Activated naive CD8-positive, alpha-beta T cell treated with anti-CD3 and anti-CD28 coated beads for 36 hours (primary cell): ENCODE data around the gene TUG1. TPM values are rescaled to one million over a fixed set of nuclear protein-coding genes. Genes with fewer than 3 reads are reported as not detected.
A peak's percentile ranks its signal among the peaks of the same experiment; 100 is the strongest.

ENCODE experiments used
- DNase-seq: peaks from one replicate; pipeline ENCODE4 v3.0.0; 2021
- H3K27ac Mint-ChIP-seq: one replicate; pipeline ENCODE4 v1.8.0; 2022; ENCODE audit warnings: mild to moderate bottlenecking, moderate library complexity, mixed read lengths
- H3K27me3 Mint-ChIP-seq: one replicate; pipeline ENCODE4 v1.8.0; 2022; ENCODE audit warnings: mild to moderate bottlenecking, mixed read lengths
- H3K36me3 Mint-ChIP-seq: one replicate; pipeline ENCODE4 v1.8.0; 2021; ENCODE audit warnings: mild to moderate bottlenecking, mixed read lengths
- H3K4me1 Mint-ChIP-seq: one replicate; pipeline ENCODE4 v1.8.0; 2021; ENCODE audit warnings: mixed read lengths
- H3K4me3 Mint-ChIP-seq: one replicate; pipeline ENCODE4 v1.8.0; 2022; ENCODE audit warnings: mild to moderate bottlenecking, moderate library complexity, mixed read lengths
- H3K9me3 Mint-ChIP-seq: one replicate; pipeline ENCODE4 v1.8.0; 2022; ENCODE audit warnings: mixed read lengths
- total RNA-seq, 2 experiments: library from RNA; stranded (reverse); gene quantifications; one replicate each; pipeline ENCODE4 v1.2.3, GENCODE V29; 2021

Gene TUG1
- total RNA-seq, 2 experiments from 2014 or later: 45.6 to 47.4 TPM

DNA sequence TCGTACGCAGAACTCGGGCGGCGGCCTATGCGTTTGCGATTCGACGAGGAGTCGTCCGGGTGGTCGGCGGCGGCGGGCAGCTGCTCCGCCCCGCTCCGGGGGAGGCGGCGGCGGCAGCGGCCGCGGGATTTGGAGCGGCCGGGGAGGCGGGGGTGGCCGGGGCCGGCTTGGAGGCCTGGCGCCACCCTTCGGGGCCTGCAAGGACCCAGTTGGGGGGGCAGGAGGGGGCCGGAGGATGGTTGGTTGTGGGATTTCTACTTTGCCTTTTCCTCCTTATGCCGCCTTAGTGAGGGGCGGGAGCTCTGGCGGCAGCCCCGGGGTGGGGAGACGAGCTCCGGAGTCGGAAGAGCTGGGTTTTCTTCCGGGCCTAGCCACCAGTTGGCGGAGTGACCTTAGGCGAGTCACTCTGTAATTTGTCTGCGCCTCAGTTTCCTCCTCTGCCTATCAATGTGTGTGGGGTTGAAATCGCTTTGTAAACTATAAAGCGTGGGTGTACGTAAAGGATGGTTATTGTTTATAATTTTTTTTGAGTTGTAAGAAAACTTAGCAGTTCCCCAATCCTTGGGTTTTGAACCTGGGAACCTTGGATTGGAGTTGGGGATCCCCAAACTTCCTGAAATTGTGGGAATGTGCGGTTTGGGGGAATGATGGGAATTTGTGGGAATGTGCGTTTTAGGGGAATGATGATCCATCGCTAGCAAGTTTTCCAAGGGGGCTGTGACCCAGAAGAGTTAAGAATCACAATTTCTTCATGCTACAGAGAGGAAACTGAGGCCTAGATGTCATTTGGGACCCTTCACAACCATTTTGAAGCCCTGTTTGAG is 679 bp downstream of the TUG1 start:
- Mint-ChIP-seq H3K4me1 (peaks cover 33% of the 10 kb centered on the region), H3K9me3 (peaks cover 55% of the 10 kb centered on the region), H3K4me3 (peak overlapping the region; percentile 85), H3K36me3 (peaks cover 91% of the 10 kb centered on the region), H3K27me3 (no peaks in the 10 kb centered on the region), H3K27ac (peak overlapping the region; percentile 97)
- DNase-seq: no peak

DNA sequence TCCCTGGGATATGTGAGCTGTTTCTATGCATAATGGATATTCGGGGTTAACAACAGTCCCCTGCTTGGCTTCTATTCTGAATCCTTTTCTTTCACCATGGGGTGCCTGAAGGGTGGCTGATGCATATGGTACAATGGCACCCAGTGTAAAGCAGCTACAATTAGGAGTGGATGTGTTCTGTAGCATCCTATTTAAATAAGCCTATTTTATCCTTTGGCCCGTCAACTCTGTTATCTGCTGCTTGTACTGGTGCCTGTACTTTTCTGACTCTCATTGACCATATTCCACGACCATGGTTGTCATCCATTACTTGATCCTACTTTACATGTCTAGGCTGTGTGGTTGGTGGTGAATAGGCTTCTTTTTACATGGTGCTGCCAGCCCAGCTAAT is 1.3 kb downstream of the TUG1 start:
- peak overlapping the region; percentile 85 for H3K4me3 Mint-ChIP-seq
- H3K4me1 Mint-ChIP-seq: peaks cover 33% of the 10 kb centered on the region
- DNase-seq: no peak
- peak overlapping the region; percentile 97 for H3K27ac Mint-ChIP-seq
- H3K27me3 Mint-ChIP-seq: no peaks in the 10 kb centered on the region
- peaks cover 91% of the 10 kb centered on the region for H3K36me3 Mint-ChIP-seq
- H3K9me3 Mint-ChIP-seq: peaks cover 58% of the 10 kb centered on the region

DNA sequence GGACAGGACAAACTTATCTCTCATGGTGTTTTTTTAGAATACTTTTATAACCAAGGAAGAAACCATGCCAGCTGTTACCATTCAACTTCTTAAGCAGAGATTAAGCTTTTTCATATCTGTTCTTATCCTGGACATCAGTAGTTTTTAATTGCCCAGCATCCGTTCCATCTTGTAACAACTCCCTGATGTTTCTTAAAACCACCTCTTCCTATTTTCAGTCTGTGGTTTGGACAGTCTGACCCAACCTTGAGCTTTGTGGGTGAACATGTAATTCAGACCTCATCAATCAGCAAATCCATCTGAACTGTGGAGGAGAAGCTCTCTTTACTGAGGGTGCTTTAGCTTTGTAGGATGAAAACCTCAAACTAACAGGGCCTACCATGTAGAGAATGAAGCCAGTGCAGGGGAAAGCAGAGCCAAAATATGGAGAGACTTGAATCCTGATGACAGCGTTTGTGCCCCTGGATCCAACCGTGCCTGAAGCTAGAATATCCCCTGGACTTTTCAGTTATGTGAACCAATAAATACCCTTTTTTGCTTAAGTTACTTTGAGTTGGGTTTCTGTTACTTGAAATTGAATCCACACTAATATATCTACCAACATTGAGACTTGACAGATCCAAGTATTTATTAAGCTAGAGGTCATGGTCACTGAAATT is 9.4 kb downstream of the TUG1 start:
- H3K27ac Mint-ChIP-seq: no peak overlapping the region
- H3K9me3 Mint-ChIP-seq: peaks cover 66% of the 10 kb centered on the region
- H3K4me3 Mint-ChIP-seq: no peak overlapping the region
- peaks cover 53% of the 10 kb centered on the region for H3K36me3 Mint-ChIP-seq
- DNase-seq: no peak
- H3K27me3 Mint-ChIP-seq: no peaks in the 10 kb centered on the region
- H3K4me1 Mint-ChIP-seq: no peaks in the 10 kb centered on the region

DNA sequence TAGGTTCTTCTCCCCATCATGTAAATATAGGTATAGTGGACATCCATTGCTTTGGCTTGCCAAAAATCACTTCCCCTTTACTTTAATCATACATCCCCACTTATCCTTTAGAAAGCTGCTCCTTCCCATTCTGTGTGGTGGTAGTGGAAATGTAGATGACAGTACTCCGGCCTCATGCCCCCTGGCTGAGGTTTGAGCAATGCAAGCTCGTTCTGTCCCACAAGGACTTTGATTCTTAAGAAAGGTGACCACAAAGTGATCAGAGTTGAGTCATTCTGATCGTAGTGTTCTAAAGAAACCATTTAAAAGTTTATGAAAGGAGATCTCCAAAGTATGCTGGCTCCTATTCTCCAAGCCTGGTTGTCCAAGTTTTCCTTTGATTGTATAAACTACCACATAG is 10.9 kb downstream of the TUG1 start:
- H3K4me3 Mint-ChIP-seq: no peak overlapping the region
- no peaks in the 10 kb centered on the region for H3K27me3 Mint-ChIP-seq
- H3K4me1 Mint-ChIP-seq: no peaks in the 10 kb centered on the region
- DNase-seq: no peak
- H3K9me3 Mint-ChIP-seq: peaks cover 68% of the 10 kb centered on the region
- H3K27ac Mint-ChIP-seq: no peak overlapping the region
- peaks cover 39% of the 10 kb centered on the region for H3K36me3 Mint-ChIP-seq

DNA sequence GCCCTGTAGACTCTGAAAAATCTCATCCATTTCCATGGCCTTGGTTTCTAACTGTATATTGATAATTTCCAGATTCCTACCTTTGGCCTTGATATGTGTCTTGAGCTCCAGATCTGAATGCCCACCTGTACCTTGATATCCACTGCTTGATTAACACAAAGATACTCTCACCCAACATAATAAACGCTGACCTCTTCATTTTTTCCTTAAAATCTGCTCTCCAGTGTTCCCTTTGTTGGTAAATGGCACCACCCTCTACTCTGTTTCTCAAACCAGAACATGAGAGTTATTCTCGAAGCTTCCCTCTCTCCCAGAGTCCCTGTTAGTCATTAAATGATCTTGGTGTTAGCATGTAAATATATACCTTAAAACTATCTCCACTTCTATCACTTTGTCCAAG is 13.4 kb downstream of the TUG1 start:
- H3K9me3 Mint-ChIP-seq: peaks cover 49% of the 10 kb centered on the region

DNA sequence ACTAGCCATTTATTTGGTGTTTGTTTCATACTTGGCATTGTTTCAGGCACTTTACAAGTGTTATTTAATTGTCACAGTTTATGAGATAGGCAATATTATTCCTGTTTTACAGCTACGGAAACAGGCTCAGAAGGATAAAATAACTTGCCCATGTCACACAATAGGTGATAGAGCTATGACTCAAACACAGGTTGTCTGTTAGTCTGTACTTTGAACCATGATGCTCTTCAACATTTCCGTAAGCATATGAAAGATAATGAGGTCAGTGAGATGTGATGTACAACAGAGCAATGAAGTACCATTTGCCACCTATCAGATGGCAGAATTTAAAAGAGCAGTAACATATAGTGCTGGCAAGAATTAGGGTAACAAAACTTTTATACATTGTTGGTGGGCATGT is 15.3 kb downstream of the TUG1 start:
- H3K4me1 Mint-ChIP-seq: no peaks in the 10 kb centered on the region
- H3K36me3 Mint-ChIP-seq: peaks cover 3% of the 10 kb centered on the region
- no peaks in the 10 kb centered on the region for H3K27me3 Mint-ChIP-seq
- H3K4me3 Mint-ChIP-seq: no peak overlapping the region
- no peak for DNase-seq
- no peak overlapping the region for H3K27ac Mint-ChIP-seq
- peaks cover 40% of the 10 kb centered on the region for H3K9me3 Mint-ChIP-seq

More for the DNA sequence above, 13.4 kb downstream of the TUG1 start:
- no peak for DNase-seq
- Mint-ChIP-seq H3K4me1 (no peaks in the 10 kb centered on the region), H3K27ac (no peak overlapping the region), H3K27me3 (no peaks in the 10 kb centered on the region), H3K36me3 (peaks cover 14% of the 10 kb centered on the region), H3K4me3 (no peak overlapping the region)

DNA sequence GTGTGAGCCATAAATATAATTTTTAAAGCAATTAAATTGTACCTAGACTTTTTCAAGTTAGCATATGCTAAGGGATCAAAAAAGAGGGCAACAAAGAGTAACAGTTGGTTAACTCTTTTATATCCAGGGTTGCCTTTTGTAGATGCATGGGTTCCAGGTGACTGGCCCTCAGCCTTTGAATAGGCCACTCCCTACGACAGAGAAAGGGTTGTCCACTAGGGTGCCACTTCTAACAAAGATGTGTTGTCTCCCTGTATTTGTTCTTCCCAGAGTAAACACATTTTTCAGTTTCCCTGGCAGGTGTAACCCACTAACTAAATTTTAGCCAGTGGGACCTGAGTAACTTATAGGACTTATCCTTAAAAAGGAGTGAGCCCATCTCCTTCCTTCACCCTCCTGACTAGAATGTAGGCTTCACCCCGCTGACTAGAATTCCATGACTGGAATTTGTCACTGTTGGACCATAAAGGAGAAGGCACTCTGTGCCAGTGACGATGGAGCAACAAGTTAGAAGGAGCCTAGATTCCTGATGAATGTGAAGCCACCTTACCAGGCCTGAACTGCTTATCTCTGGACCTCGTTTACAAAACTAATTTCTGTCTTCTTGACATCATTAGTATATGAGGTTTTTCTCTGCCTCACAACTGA is 16.6 kb downstream of the TUG1 start:
- H3K9me3 Mint-ChIP-seq: peaks cover 36% of the 10 kb centered on the region
- peaks cover 2% of the 10 kb centered on the region for H3K36me3 Mint-ChIP-seq
- DNase-seq: no peak
- no peaks in the 10 kb centered on the region for H3K27me3 Mint-ChIP-seq
- H3K4me3 Mint-ChIP-seq: no peak overlapping the region
- H3K4me1 Mint-ChIP-seq: no peaks in the 10 kb centered on the region
- H3K27ac Mint-ChIP-seq: no peak overlapping the region

DNA sequence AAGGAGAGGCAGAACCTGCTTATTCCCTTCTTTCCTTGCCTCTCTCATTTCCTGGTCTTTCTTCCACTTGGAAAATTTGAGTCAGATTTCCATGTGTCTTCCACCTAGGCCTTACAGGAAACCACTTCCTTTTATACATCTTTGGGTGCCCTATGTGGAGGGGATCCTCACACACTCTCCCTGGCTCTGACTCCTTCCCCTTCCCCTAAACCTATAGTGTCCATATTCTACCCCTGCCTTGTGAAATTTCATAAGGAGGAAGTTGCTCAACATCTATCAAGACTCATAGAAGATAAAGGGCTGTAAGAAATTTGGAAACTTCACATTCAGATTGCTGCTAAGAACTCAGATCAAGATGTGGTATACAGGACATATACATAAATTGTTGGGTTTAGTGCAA is 20.4 kb downstream of the TUG1 start:
- H3K4me3 Mint-ChIP-seq: no peak overlapping the region
- H3K27ac Mint-ChIP-seq: no peak overlapping the region
- H3K4me1 Mint-ChIP-seq: no peaks in the 10 kb centered on the region
- H3K9me3 Mint-ChIP-seq: peaks cover 17% of the 10 kb centered on the region
- H3K27me3 Mint-ChIP-seq: no peaks in the 10 kb centered on the region
- no peak for DNase-seq
- H3K36me3 Mint-ChIP-seq: peaks cover 2% of the 10 kb centered on the region

DNA sequence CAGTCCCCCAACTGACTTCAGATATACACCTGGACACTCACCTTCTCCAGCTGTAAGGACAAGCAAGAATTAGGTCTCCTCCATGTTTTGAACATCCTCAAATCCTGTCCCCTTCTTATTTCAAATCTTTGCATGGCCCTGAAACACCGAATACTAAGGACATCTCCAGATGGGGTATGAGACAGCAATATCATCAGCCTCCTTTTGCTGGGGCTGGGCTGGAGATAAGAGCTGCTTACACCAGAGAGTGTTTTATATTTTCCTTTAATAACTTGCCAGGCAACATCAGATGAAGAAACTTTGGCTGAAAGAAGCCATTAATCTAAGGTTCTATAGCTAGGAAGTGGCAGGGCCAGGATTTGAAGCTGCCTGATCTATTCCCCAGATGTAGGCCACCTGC is 21.6 kb downstream of the TUG1 start:
- no peak overlapping the region for H3K27ac Mint-ChIP-seq
- no peak overlapping the region for H3K4me3 Mint-ChIP-seq
- no peak for DNase-seq
- H3K36me3 Mint-ChIP-seq: no peaks in the 10 kb centered on the region
- no peaks in the 10 kb centered on the region for H3K27me3 Mint-ChIP-seq
- H3K4me1 Mint-ChIP-seq: no peaks in the 10 kb centered on the region
- peaks cover 12% of the 10 kb centered on the region for H3K9me3 Mint-ChIP-seq

DNA sequence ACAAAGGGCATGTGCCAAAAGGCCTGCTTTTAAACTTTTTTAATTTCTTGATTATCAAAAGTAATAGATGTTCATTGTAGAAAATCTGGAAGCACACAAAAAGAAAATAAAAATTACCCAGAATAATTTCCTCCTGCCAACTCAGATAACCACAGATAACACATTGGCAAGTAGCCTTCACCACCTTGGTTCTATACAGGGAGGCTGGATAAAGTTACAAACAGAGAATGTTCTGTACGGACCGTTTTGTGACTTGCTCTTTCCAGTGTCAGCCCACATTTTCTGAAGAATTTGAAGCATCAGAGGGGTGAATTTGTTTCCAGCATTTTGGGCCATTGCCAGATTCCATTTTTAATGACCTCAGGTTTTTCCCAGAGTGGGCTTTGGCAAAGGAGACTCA is 23.5 kb downstream of the TUG1 start:
- Mint-ChIP-seq H3K27me3 (no peaks in the 10 kb centered on the region), H3K36me3 (no peaks in the 10 kb centered on the region), H3K4me3 (no peak overlapping the region), H3K27ac (no peak overlapping the region), H3K9me3 (peaks cover 11% of the 10 kb centered on the region), H3K4me1 (no peaks in the 10 kb centered on the region)
- no peak for DNase-seq

DNA sequence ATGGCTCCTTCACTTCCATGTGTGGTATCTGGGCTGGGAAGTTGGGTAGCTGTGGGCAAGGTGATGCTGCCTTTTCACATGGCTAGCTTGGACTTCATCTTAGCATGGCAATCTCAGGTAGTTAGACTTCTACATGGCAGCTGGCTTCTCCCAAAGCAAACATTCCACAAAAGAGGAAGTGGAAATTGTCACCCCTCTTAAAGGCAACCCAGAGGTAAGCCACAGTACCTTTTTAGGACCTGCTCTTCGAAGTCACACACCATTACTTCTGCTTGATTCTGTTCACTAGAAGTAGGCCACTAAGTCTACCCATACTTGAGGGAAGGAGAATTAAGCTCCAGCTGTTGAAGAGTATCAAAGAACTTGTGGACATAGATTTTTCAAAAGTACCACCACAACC is 25.9 kb downstream of the TUG1 start:
- Mint-ChIP-seq H3K9me3 (peaks cover 6% of the 10 kb centered on the region), H3K4me3 (no peak overlapping the region), H3K36me3 (no peaks in the 10 kb centered on the region), H3K27ac (no peak overlapping the region), H3K4me1 (no peaks in the 10 kb centered on the region), H3K27me3 (no peaks in the 10 kb centered on the region)
- DNase-seq: no peak

DNA sequence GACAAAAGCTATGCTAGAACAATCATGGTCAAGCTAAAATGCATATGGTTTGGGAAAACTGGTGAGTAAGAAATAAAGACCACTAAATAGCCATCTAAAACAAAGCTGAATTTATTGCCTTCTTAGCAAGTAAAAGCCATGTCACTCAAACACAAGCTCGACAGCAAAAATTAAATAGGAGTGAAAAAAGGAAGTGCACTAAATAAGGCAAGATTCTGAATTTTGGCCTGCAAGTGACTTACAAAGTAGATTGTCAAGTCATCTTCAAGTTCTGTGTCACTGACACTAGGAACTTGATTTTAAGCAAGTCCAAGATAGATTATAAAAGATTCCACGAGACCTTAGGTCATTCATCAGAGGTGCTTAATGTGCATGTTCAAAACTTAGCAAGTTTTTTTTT is 27.4 kb downstream of the TUG1 start:
- Mint-ChIP-seq H3K36me3 (no peaks in the 10 kb centered on the region), H3K4me3 (no peak overlapping the region), H3K4me1 (no peaks in the 10 kb centered on the region), H3K9me3 (peaks cover 3% of the 10 kb centered on the region), H3K27ac (no peak overlapping the region), H3K27me3 (no peaks in the 10 kb centered on the region)
- DNase-seq: no peak

DNA sequence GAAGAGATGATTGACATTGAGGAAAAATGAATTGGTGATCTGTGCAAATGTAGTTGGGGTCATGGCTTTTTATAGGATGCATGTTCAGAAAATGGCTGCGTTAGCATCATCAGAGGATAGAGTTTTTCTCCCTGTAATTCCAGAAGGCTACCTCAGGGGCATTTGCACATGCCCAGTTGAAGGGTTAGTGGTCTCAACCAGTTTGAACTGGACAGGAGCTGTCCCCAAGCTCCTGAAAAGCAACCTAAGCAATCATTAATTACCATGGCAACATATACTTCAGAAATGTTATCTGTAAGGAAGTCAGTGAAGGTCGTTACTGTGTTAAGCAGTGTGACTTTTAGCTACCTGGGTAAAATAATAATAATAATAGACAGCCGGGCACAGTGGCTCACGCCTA is 29.3 kb downstream of the TUG1 start:
- no peaks in the 10 kb centered on the region for H3K4me1 Mint-ChIP-seq
- no peaks in the 10 kb centered on the region for H3K27me3 Mint-ChIP-seq
- H3K4me3 Mint-ChIP-seq: no peak overlapping the region
- no peaks in the 10 kb centered on the region for H3K36me3 Mint-ChIP-seq
- no peaks in the 10 kb centered on the region for H3K9me3 Mint-ChIP-seq
- no peak overlapping the region for H3K27ac Mint-ChIP-seq
- no peak for DNase-seq

DNA sequence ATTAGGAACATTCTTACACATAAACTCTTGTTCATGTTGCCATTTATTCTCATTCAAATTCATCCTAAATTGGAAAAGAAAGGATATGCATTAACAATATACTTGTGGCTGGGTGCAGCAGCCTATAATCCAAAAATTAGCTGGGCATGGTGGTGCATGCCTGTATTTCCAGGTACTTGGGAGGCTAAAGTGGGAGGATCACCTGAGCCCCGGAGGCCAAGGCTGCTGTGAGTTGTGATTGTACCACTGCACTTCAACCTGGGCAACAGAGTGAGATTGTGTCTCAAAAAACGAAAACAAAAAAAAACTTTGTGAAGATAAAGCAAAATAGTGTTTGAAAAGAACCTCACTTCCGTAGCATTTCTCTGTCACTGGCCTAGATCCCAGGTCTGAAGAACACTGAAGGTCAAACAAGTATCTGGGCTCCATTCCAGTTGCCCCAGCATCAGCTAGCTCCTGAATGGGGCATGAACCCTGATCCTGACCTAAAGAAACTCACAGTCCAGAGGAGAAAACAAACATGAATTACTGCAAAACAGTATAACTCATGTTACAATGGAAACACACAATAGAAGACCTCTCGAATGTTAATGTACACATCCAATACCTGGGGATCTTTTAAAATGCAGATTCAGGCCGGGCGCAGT is 32.2 kb downstream of the TUG1 start:
- DNase-seq: no peak
- Mint-ChIP-seq H3K9me3 (peaks cover 7% of the 10 kb centered on the region), H3K4me3 (no peak overlapping the region), H3K27ac (no peak overlapping the region), H3K36me3 (no peaks in the 10 kb centered on the region), H3K4me1 (no peaks in the 10 kb centered on the region), H3K27me3 (no peaks in the 10 kb centered on the region)

DNA sequence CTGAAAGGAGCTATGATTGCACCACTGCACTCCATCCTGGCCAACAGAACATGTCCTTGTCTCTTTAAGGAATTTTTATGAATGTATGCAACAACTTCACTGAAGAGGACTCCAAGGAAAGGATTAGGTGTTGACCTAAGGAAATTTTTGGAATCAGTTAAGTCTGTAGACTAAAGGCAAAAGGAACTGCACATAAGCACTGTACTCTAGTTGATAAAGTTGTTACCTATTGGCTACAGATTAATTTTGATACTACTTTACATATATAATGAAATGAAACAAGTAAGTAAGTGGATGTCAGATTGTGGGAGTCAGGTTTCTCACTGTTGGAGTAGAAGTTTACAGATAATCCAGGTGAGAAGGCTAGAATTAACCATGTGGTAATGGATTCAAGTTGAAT is 36.5 kb downstream of the TUG1 start:
- Mint-ChIP-seq H3K27ac (no peak overlapping the region), H3K27me3 (no peaks in the 10 kb centered on the region), H3K36me3 (peaks cover 2% of the 10 kb centered on the region), H3K4me3 (no peak overlapping the region), H3K9me3 (peaks cover 10% of the 10 kb centered on the region), H3K4me1 (no peaks in the 10 kb centered on the region)
- no peak for DNase-seq
